GM12892 (cell line): ENCODE data around the gene RAB11B.

Experiments
- POLR2A ChIP-seq: IDR thresholded peaks from 2 replicates; pipeline ENCODE4 v1.6.1; 2011; ENCODE audit warnings: low read depth, low read length, control low read depth
- POLR2AphosphoS5 ChIP-seq: IDR thresholded peaks from 2 replicates; pipeline ENCODE4 v1.6.1; 2011; ENCODE audit warnings: low read depth, low read length, control low read depth
- TAF1 ChIP-seq: IDR thresholded peaks from 2 replicates; pipeline ENCODE4 v1.6.1; 2011; ENCODE audit warnings: low read depth, mild to moderate bottlenecking, control low read depth, low read length, borderline replicate concordance

GRCh38 chr19:8403098-8403819 is 13.1 kb downstream of the RAB11B start:
- TF ChIP-seq POLR2A = no peak
- no peak for TF ChIP-seq POLR2AphosphoS5
- no peak for TF ChIP-seq TAF1
